ENCODE results near the gene CLBA1.

The CLBA1 gene

DNA sequence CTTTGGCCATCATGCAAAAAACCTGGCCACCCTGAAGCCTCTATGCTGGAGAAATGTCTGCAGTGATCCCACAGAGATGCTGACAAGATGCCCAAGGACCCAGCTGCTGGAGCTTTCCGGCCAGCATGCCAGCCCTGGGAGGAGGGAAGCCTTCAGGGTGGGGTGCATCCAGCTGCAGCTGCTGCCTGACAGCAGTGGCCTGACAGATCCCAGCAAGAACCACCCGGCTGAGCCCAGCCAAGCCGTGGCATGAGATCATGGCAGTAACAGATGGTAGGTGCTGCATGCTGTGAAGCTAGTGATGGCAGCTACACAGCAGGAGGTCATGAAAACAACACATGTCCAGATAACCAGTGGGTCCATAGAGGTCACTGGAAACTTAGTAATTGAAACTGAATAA is 13.8 kb downstream of the CLBA1 start:
- no peak overlapping the region for H3K4me3 ChIP-seq (ENCODE audit: control insufficient read depth in 1 of 7, extremely low read depth in 1 of 7, insufficient read depth in 4 of 7, low read depth in 2 of 7, low read length in 6 of 7)
- no peak overlapping the region for H3K27ac ChIP-seq (ENCODE audit: insufficient read depth in 1 of 2, low read depth in 1 of 2, low read length in 2 of 2, poor library complexity in 1 of 2, severe bottlenecking in 2 of 2)
- ChIA-PET CTCF (interaction anchor here (0.8 to 2.3 kb wide), 8 partner anchors 9 to 34 kb away, joined by 3 to 8 read pairs (median 5); no protein-coding TSS in a partner anchor), POLR2A (interaction anchor here (0.8 kb wide), 1 partner anchor 52 kb away, joined by 3 read pairs; no protein-coding TSS in a partner anchor)
- no peaks in the 10 kb centered on the region for H3K27me3 ChIP-seq (replicated peaks in 2 of 5; ENCODE audit: control insufficient read depth in 4 of 5, insufficient read depth in 5 of 5, low read length in 4 of 5)
- no peaks in the 10 kb centered on the region for H3K9me3 ChIP-seq (ENCODE audit: control extremely low read depth in 1 of 5, control insufficient read depth in 4 of 5, insufficient read depth in 2 of 5, low read depth in 1 of 5, low read length in 4 of 5)
- DNase-seq, result no peak
- 97% methylated on average over 3 of the region's 3 CpGs for WGBS (ENCODE audit: insufficient coverage)
- no peaks in the 10 kb centered on the region for H3K4me1 ChIP-seq (ENCODE audit: control extremely low read depth in 1 of 4, control insufficient read depth in 4 of 4, insufficient read depth in 4 of 4, low read length in 3 of 4)
- peaks cover 0 to 8% (median 0%) of the 10 kb centered on the region in 4 experiments for H3K36me3 ChIP-seq (ENCODE audit: control insufficient read depth in 4 of 4, insufficient read depth in 4 of 4, low read length in 3 of 4)

DNA sequence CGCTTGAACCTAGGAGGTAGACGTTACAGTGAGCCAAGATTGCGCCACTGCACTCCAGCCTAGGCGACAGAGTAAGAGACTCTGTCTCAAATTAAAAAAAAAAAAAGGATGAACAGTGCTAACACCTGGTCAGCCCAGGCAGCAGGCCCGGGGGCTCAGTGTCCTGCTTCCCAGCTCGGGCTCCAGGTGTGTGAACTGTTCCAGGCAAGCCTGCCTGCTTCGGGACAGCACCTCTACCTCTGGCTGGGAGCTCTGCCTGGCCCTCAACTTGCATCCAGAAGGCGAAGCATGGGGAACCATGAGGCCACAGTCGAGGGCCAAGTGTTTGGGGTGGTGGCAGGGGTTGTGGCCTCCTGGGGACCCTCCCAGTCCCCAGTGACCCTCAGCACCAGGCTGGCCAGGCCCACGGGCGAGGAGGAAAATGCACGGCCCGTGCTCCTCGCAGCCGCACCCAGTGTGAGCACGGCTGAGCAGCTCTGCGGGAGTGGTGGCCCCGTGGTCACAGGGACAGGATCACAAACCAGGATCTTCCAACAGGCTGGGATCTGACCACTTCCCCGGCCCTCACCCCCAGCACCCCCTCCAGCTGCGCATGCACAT is 19.8 kb downstream of the CLBA1 start:
- no peaks in the 10 kb centered on the region for H3K4me1 ChIP-seq (ENCODE audit: control extremely low read depth in 1 of 4, control insufficient read depth in 4 of 4, insufficient read depth in 4 of 4, low read length in 3 of 4)
- 94% methylated on average over 18 of the region's 20 CpGs for WGBS (ENCODE audit: insufficient coverage)
- no peak overlapping the region for H3K27ac ChIP-seq (ENCODE audit: insufficient read depth in 1 of 2, low read depth in 1 of 2, low read length in 2 of 2, poor library complexity in 1 of 2, severe bottlenecking in 2 of 2)
- no peak overlapping the region for H3K4me3 ChIP-seq (ENCODE audit: control insufficient read depth in 1 of 7, extremely low read depth in 1 of 7, insufficient read depth in 4 of 7, low read depth in 2 of 7, low read length in 6 of 7)
- no peak for DNase-seq
- no peaks in the 10 kb centered on the region for H3K27me3 ChIP-seq (replicated peaks in 2 of 5; ENCODE audit: control insufficient read depth in 4 of 5, insufficient read depth in 5 of 5, low read length in 4 of 5)
- H3K9me3 ChIP-seq (ENCODE audit: control extremely low read depth in 1 of 5, control insufficient read depth in 4 of 5, insufficient read depth in 2 of 5, low read depth in 1 of 5, low read length in 4 of 5), result no peaks in the 10 kb centered on the region
- peaks cover 9 to 43% (median 27%) of the 10 kb centered on the region in 4 experiments for H3K36me3 ChIP-seq (ENCODE audit: control insufficient read depth in 4 of 4, insufficient read depth in 4 of 4, low read length in 3 of 4)
- ChIA-PET POLR2A (interaction anchor here (0.6 to 0.9 kb wide), 2 partner anchors 13 to 57 kb away, joined by 3 read pairs; no protein-coding TSS in a partner anchor), CTCF (interaction anchor here (1.0 to 2.6 kb wide), 7 partner anchors 9 to 71 kb away, joined by 3 to 9 read pairs (median 5); partner anchors contain the start of gene CDCA4)

DNA sequence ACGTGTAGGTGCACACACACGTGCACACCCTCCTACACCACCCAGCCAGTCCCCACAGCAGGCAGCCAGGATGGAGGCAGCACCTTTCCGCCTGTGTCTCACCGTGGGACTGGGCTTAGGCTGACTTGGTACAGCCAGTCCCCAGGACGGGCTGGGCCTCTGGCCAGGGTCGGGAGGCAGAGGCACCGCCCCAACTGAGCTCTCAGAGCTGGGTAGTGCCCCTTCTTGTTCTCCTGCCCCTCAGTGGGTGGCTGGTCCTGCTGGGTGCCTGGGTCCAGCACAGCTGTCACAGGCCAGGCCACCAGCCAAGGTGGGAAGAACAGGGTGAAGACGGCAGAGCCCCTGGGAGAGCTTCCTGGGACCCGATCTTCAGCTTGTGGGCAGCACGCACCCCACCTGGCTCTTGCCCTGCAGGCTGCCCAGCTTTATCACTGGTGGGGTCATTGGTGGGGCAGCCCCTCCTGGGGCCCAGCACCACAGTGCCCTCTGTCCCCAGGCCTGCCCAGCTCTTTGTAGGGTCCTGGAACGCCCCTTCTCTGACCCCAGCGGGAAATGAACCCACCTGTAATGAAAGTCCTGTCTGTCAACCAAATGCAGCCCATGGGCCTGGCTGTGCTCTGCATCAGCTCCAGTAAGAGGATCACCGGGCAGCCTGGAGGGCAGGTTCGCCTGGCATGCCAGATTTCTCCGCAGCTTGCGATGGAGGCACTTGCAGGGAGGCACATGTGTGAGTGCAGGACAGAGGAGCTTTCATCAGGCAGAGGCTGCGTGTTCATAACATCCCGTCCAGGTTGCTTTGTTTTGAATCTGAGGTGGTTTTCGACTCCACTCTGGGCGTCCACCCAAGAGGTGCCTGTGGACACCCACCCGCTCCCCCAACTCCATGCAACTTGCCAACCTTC is 20.6 kb downstream of the CLBA1 start:
- Histone ChIP-seq H3K9me3 (ENCODE audit: control extremely low read depth in 1 of 5, control insufficient read depth in 4 of 5, insufficient read depth in 2 of 5, low read depth in 1 of 5, low read length in 4 of 5) (no peaks in the 10 kb centered on the region), H3K27ac (ENCODE audit: insufficient read depth in 1 of 2, low read depth in 1 of 2, low read length in 2 of 2, poor library complexity in 1 of 2, severe bottlenecking in 2 of 2) (no peak overlapping the region), H3K4me3 (ENCODE audit: control insufficient read depth in 1 of 7, extremely low read depth in 1 of 7, insufficient read depth in 4 of 7, low read depth in 2 of 7, low read length in 6 of 7) (no peak overlapping the region), H3K4me1 (ENCODE audit: control extremely low read depth in 1 of 4, control insufficient read depth in 4 of 4, insufficient read depth in 4 of 4, low read length in 3 of 4) (no peaks in the 10 kb centered on the region), H3K27me3 (replicated peaks in 2 of 5; ENCODE audit: control insufficient read depth in 4 of 5, insufficient read depth in 5 of 5, low read length in 4 of 5) (no peaks in the 10 kb centered on the region), H3K36me3 (ENCODE audit: control insufficient read depth in 4 of 4, insufficient read depth in 4 of 4, low read length in 3 of 4) (peaks cover 11 to 50% (median 32%) of the 10 kb centered on the region in 4 experiments)
- CTCF ChIA-PET, result interaction anchor here (1.0 to 2.6 kb wide), 7 partner anchors 8 to 70 kb away, joined by 3 to 9 read pairs (median 5); partner anchors contain the start of gene CDCA4
- no peak for DNase-seq
- POLR2A ChIA-PET, result interaction anchor here (0.7 to 0.9 kb wide), 2 partner anchors 12 to 38 kb away, joined by 3 read pairs; no protein-coding TSS in a partner anchor
- 99% methylated on average over 18 of the region's 21 CpGs for WGBS (ENCODE audit: insufficient coverage)

DNA sequence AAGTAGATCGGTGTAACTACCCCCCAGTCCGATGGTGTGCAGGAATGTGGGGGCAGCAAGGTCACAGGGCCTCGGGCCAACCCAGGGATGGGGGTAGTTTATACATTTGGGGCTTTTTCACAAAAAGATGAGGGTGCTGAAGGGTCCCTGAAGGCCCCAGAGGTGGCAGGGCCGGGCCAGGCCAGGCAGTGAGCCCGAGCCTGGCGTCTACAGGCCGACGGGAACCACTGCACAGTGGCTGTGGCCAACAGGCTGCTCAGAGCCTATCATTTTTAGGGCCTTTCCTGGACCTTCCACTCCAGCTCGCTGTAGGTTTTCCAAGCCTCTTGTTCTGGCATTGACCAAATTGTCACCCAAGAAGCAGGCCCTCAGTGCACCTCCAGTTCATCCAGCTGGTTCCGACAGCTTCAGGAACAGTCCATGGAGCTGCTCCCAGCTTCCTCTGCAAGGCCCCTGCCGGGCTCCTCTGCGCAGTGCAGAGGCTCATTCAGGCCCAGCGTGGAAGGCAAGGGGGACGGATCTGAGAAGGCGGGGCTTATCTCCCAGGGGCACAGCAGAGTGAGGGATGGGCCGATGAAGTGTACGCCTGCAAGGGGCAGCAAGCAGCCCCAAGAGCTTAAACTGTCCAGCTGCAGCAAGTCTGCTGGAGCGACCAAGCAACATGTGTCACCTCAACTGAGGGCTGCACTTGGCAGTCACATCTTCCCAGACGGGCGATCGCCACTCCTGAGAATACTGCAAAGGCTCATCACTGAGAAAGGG is 21.4 kb downstream of the CLBA1 start:
- DNase-seq, result no peak
- Histone ChIP-seq H3K4me3 (ENCODE audit: control insufficient read depth in 1 of 7, extremely low read depth in 1 of 7, insufficient read depth in 4 of 7, low read depth in 2 of 7, low read length in 6 of 7) (no peak overlapping the region), H3K36me3 (ENCODE audit: control insufficient read depth in 4 of 4, insufficient read depth in 4 of 4, low read length in 3 of 4) (peaks cover 11 to 58% (median 36%) of the 10 kb centered on the region in 4 experiments), H3K4me1 (ENCODE audit: control extremely low read depth in 1 of 4, control insufficient read depth in 4 of 4, insufficient read depth in 4 of 4, low read length in 3 of 4) (no peaks in the 10 kb centered on the region), H3K27me3 (replicated peaks in 2 of 5; ENCODE audit: control insufficient read depth in 4 of 5, insufficient read depth in 5 of 5, low read length in 4 of 5) (no peaks in the 10 kb centered on the region), H3K27ac (ENCODE audit: insufficient read depth in 1 of 2, low read depth in 1 of 2, low read length in 2 of 2, poor library complexity in 1 of 2, severe bottlenecking in 2 of 2) (no peak overlapping the region), H3K9me3 (ENCODE audit: control extremely low read depth in 1 of 5, control insufficient read depth in 4 of 5, insufficient read depth in 2 of 5, low read depth in 1 of 5, low read length in 4 of 5) (no peaks in the 10 kb centered on the region)
- ChIA-PET POLR2A (no interaction called here), CTCF (interaction anchor here (1.2 to 1.5 kb wide), 2 partner anchors 14 kb away, joined by 4 to 5 read pairs; partner anchors contain the start of gene CDCA4)
- 96% methylated on average over 19 of the region's 21 CpGs for WGBS (ENCODE audit: insufficient coverage)

DNA sequence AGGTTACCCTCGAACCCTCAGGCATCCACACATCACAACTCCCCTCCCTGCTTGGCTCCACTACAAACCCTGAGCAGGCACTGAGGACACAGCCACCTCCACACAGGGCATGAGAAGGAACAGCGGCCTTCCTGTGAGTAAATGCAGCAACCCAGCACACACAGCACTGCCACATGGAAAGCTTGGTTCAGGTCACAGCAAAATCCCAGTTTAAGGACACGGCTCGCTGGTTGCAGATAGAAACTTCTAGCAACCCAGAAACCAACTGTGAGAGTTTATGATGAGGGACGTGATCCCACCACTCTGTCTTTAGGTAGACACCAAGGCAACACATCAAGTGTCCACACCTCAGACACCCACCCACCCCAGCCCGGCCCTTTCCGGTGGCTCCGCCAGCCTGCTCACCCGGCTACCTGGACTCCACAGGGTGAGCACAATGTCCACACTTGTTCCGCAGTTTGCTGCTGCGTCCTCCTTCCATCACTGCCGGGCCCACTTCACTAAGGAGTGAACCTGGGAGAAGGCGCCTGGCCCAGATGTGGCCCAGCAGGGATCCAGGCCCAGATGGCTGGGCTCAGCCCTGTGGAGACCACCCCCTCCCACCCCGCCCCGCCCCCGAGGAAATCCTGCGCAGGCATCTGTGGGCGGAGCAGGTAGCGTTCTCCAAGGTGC is 22.1 kb downstream of the CLBA1 start:
- Histone ChIP-seq H3K36me3 (ENCODE audit: control insufficient read depth in 4 of 4, insufficient read depth in 4 of 4, low read length in 3 of 4) (peaks cover 11 to 65% (median 36%) of the 10 kb centered on the region in 4 experiments), H3K9me3 (ENCODE audit: control extremely low read depth in 1 of 5, control insufficient read depth in 4 of 5, insufficient read depth in 2 of 5, low read depth in 1 of 5, low read length in 4 of 5) (no peaks in the 10 kb centered on the region), H3K27me3 (replicated peaks in 2 of 5; ENCODE audit: control insufficient read depth in 4 of 5, insufficient read depth in 5 of 5, low read length in 4 of 5) (no peaks in the 10 kb centered on the region), H3K4me1 (ENCODE audit: control extremely low read depth in 1 of 4, control insufficient read depth in 4 of 4, insufficient read depth in 4 of 4, low read length in 3 of 4) (peaks cover 0 to 2% (median 0%) of the 10 kb centered on the region in 4 experiments), H3K27ac (ENCODE audit: insufficient read depth in 1 of 2, low read depth in 1 of 2, low read length in 2 of 2, poor library complexity in 1 of 2, severe bottlenecking in 2 of 2) (no peak overlapping the region), H3K4me3 (ENCODE audit: control insufficient read depth in 1 of 7, extremely low read depth in 1 of 7, insufficient read depth in 4 of 7, low read depth in 2 of 7, low read length in 6 of 7) (no peak overlapping the region)
- WGBS (ENCODE audit: insufficient coverage), result 100% methylated on average over 17 of the region's 19 CpGs
- CTCF ChIA-PET, result no interaction called here
- POLR2A ChIA-PET, result no interaction called here
- DNase-seq, result no peak

DNA sequence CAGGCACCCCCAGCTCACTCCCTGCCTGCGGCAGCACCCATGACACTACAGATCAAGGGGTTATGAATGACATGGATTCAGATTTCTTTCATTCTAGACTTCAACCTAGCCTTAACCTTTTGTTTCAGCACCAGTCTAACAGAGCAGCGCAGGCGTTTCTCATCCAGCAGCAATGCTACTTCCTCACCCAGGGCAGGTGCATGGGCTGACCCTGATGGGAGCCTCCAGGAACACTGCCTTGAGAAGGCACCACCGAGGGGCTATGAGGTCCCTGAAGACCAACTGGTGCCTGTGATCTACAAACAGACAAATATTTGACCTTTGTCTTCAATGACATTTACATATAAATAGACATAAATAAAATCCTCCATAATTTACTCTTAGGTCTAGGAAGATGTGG is 24.5 kb downstream of the CLBA1 start:
- Histone ChIP-seq H3K4me3 (ENCODE audit: control insufficient read depth in 1 of 7, extremely low read depth in 1 of 7, insufficient read depth in 4 of 7, low read depth in 2 of 7, low read length in 6 of 7) (no peak overlapping the region), H3K27me3 (replicated peaks in 2 of 5; ENCODE audit: control insufficient read depth in 4 of 5, insufficient read depth in 5 of 5, low read length in 4 of 5) (no peaks in the 10 kb centered on the region), H3K9me3 (ENCODE audit: control extremely low read depth in 1 of 5, control insufficient read depth in 4 of 5, insufficient read depth in 2 of 5, low read depth in 1 of 5, low read length in 4 of 5) (no peaks in the 10 kb centered on the region), H3K36me3 (ENCODE audit: control insufficient read depth in 4 of 4, insufficient read depth in 4 of 4, low read length in 3 of 4) (peaks cover 11 to 68% (median 36%) of the 10 kb centered on the region in 4 experiments), H3K27ac (ENCODE audit: insufficient read depth in 1 of 2, low read depth in 1 of 2, low read length in 2 of 2, poor library complexity in 1 of 2, severe bottlenecking in 2 of 2) (no peak overlapping the region), H3K4me1 (ENCODE audit: control extremely low read depth in 1 of 4, control insufficient read depth in 4 of 4, insufficient read depth in 4 of 4, low read length in 3 of 4) (peaks cover 0 to 11% (median 5%) of the 10 kb centered on the region in 4 experiments)
- ChIA-PET CTCF (interaction anchor here (2.5 kb wide), 1 partner anchor 16 kb away, joined by 12 read pairs; no protein-coding TSS in a partner anchor), POLR2A (no interaction called here)
- WGBS (ENCODE audit: insufficient coverage), result 94% methylated on average over 2 of the region's 4 CpGs
- DNase-seq, result no peak
